ENCODE results near the gene MOAP1.

- TF ChIP-seq CTCF (IDR thresholded peaks at IDR 0.05): peak in 1 of 3 donors; percentile 24
- TF ChIP-seq POLR2A (IDR thresholded peaks at IDR 0.05): no peak
- peak; percentile 46 to 74 (median 69) for TF ChIP-seq POLR2AphosphoS5 (IDR thresholded peaks at IDR 0.05)
Observed at GRCh38 chr14:93184391-93185348, at the start of gene MOAP1, which contains the start of gene LYSET.

Measured in breast epithelium (tissue), 3 donors.